SK-N-SH treated with all-trans-retinoic acid at 6 μM for 48 hours (cell line): ENCODE measurements around the gene RGS7.

Source experiments
- ARNTL ChIP-seq: fragments of 450-650 bp; formaldehyde crosslinking; IDR thresholded peaks from 2 replicates; pipeline ENCODE4 v1.5.0; 2020; ENCODE audit warnings: low read depth, mild to moderate bottlenecking, moderate library complexity, borderline replicate concordance
- BACH2 ChIP-seq: fragments of 250-450 bp; sonication (Bioruptor Pico); IDR thresholded peaks from 2 replicates; pipeline ENCODE4 v1.9.0; 2021; ENCODE audit warnings: mild to moderate bottlenecking, borderline replicate concordance
- OSR1 ChIP-seq: fragments of 250-450 bp; sonication (Bioruptor Pico); IDR thresholded peaks from 2 replicates; pipeline ENCODE4 v1.8.0; 2022; ENCODE audit warnings: moderate library complexity, mild to moderate bottlenecking, inconsistent platforms
- PATZ1 ChIP-seq: fragments of 250-450 bp; sonication (Bioruptor Pico); IDR thresholded peaks from 2 replicates; pipeline ENCODE4 v1.8.0; 2020; ENCODE audit warnings: mild to moderate bottlenecking, moderate library complexity, borderline replicate concordance
- RARB ChIP-seq: fragments of 250-450 bp; sonication (Bioruptor Pico); IDR thresholded peaks from 2 replicates; pipeline ENCODE4 v1.8.0; 2021; ENCODE audit warnings: mild to moderate bottlenecking, moderate library complexity
- SNAI2 ChIP-seq: fragments of 250-450 bp; sonication (Bioruptor Pico); IDR thresholded peaks from 2 replicates; pipeline ENCODE4 v1.5.0; 2020; ENCODE audit warnings: mild to moderate bottlenecking, moderate library complexity
- TOX ChIP-seq: fragments of 250-450 bp; sonication (Bioruptor Pico); IDR thresholded peaks from 2 replicates; pipeline ENCODE4 v1.8.0; 2021; ENCODE audit warnings: mild to moderate bottlenecking, moderate library complexity, borderline replicate concordance
- ZC3H10 ChIP-seq: fragments of 250-450 bp; sonication (Bioruptor Pico); IDR thresholded peaks from 2 replicates; pipeline ENCODE4 v1.5.1; 2021; ENCODE audit warnings: mild to moderate bottlenecking, moderate library complexity
- ZFP30 ChIP-seq: fragments of 450-650 bp; formaldehyde crosslinking; IDR thresholded peaks from 2 replicates; pipeline ENCODE4 v1.5.0; 2022; ENCODE audit warnings: mild to moderate bottlenecking, moderate library complexity
- ZNF565 ChIP-seq: fragments of 450-650 bp; formaldehyde crosslinking; conservative IDR thresholded peaks from 2 replicates; pipeline ENCODE4 v1.5.0; 2020; ENCODE audit warnings: low read depth, mild to moderate bottlenecking, moderate library complexity
- ZNF8 ChIP-seq: fragments of 450-650 bp; formaldehyde crosslinking; IDR thresholded peaks from 2 replicates; pipeline ENCODE4 v1.5.0; 2020; ENCODE audit warnings: mild to moderate bottlenecking, moderate library complexity

GRCh38 chr1:241325456-241325855 is 31.5 kb downstream of the RGS7 start:
- TF ChIP-seq SNAI2 (CRISPR knock-in tag) (no peak), ZFP30 (CRISPR knock-in tag) (no peak), PATZ1 (CRISPR knock-in tag) (no peak), ARNTL (no peak), TOX (CRISPR knock-in tag) (no peak), BACH2 (no peak), RARB (CRISPR knock-in tag) (no peak), OSR1 (no peak), ZNF565 (no peak), ZNF8 (CRISPR knock-in tag) (no peak), ZC3H10 (CRISPR knock-in tag) (no peak)
